ENCODE data around the gene CRY1.

- TF ChIP-seq CTCF (IDR thresholded peaks at IDR 0.05; ENCODE audit: poor library complexity, severe bottlenecking) (no peak), SMC3 (conservative IDR thresholded peaks at IDR 0.05; ENCODE audit: poor library complexity) (no peak), EZH2 (IDR thresholded peaks at IDR 0.05; ENCODE audit: borderline replicate concordance, insufficient read depth, low read length, poor library complexity, severe bottlenecking) (no peak), TAF1 (IDR thresholded peaks at IDR 0.05; ENCODE audit: low read depth) (no peak), POLR2AphosphoS5 (IDR thresholded peaks at IDR 0.05) (no peak), MXI1 (conservative IDR thresholded peaks at IDR 0.05; ENCODE audit: poor library complexity, severe bottlenecking) (peak; percentile 5), REST (IDR thresholded peaks at IDR 0.05; ENCODE audit: borderline replicate concordance) (no peak), EP300 (conservative IDR thresholded peaks at IDR 0.05; ENCODE audit: poor library complexity, severe bottlenecking) (no peak)
Measured at GRCh38 chr12:106956048-106956578, 137.2 kb downstream of the CRY1 start.

Measured in neural cell (in vitro differentiated cells).